Testis (tissue), 5 donors: Measurements from ENCODE around the gene ECHS1. TPM values are rescaled to one million over a fixed set of nuclear protein-coding genes. Genes with fewer than 3 reads are reported as not detected.

ENCODE experiments used
- DNase-seq: peaks from one replicate; pipeline ENCODE4 v3.0.0-alpha.2; 2019
- H3K27ac ChIP-seq, 2 donors: fragments of 200-600 bp; sonication (generic); one replicate each; pipeline ENCODE4 v1.5.1; 2019
- H3K27me3 ChIP-seq: fragments of 200-600 bp; sonication (generic); one replicate; pipeline ENCODE4 v1.5.1; 2019
- H3K36me3 ChIP-seq: fragments of 200-600 bp; sonication (generic); one replicate; pipeline ENCODE4 v1.5.1; 2017; ENCODE audit warnings: low read depth; ENCODE audit errors: missing control alignments
- H3K4me1 ChIP-seq: fragments of 200-600 bp; sonication (generic); one replicate; pipeline ENCODE4 v1.5.1; 2019
- H3K4me3 ChIP-seq, 2 donors: fragments of 200-600 bp; sonication (generic); one replicate each; pipeline ENCODE4 v1.5.1; 2017 to 2019
- H3K9me3 ChIP-seq: fragments of 200-600 bp; sonication (generic); one replicate; pipeline ENCODE4 v1.5.1; 2017
- POLR2A ChIP-seq: fragments of 450-650 bp; IDR thresholded peaks from one replicate; pipeline ENCODE4 v1.6.1; 2017; ENCODE audit warnings: antibody characterized with exemption, mild to moderate bottlenecking, moderate library complexity
- WGBS, 2 donors: methylation state at CpG; one replicate each; pipeline ENCODE4 v1.1.5; 2018; 5-methylcytosine and 5-hydroxymethylcytosine counted together
- intact Hi-C: fragments of 100-400 bp; cut with DNase I; formaldehyde crosslinking; loops from one replicate; pipeline ENCODE4 v1.15.1; 2023; ENCODE audit warnings: low total_unique reads
- long read RNA-seq, 2 donors: transcript quantifications; one replicate each; lab custom pipeline, GENCODE V29; 2026
- polyA plus RNA-seq: library from polyadenylated mRNA; stranded (reverse); fragments of 350-450 nt; fragmentation: Illumina TruSeq; extraction: RNeasy Lipid Tissue Mini Kit (QIAGEN cat#74804); gene quantifications from one replicate; pipeline ENCODE4 v1.2.3, GENCODE V29; 2014; ENCODE audit warnings: low read depth, low replicate concordance; ENCODE audit not compliant: insufficient read depth
- total RNA-seq, 2 donors: library from RNA; depleted of rRNA; stranded (reverse); fragments of >200 nt; gene quantifications; one replicate each; pipeline ENCODE4 v1.2.3, GENCODE V29; 2016
- TF ChIP-seq, protein P1 (sequence below), 3 experiments: fragments of 450-650 bp in 2 of 3; fragments of 200-600 bp in 1 of 3; sonication (generic) in 1 of 3; IDR thresholded peaks; one replicate each; pipeline ENCODE4 v1.5.1; 2016 to 2019; ENCODE audit warnings: antibody characterized with exemption in 3 of 3, mild to moderate bottlenecking in 2 of 3, moderate library complexity in 1 of 3

Gene ECHS1
- 100 to 1,000 TPM; 104 to 118 TPM for total RNA-seq
- 118 TPM for polyA plus RNA-seq
- long read RNA-seq, donor 1, transcript ECHS1-201 (8 exons, 1,617 nt): major isoform, 65 of 93 reads
- long read RNA-seq, donor 1, partial matches to known transcripts: 28 of 93 reads
- long read RNA-seq, donor 1, other reads (novel, unspliced or antisense): 0 of 93 reads
- long read RNA-seq, donor 2, transcript ECHS1-201 (8 exons, 1,617 nt): major isoform, 39 of 52 reads
- long read RNA-seq, donor 2, partial matches to known transcripts: 13 of 52 reads
- long read RNA-seq, donor 2, other reads (novel, unspliced or antisense): 0 of 52 reads

DNA sequence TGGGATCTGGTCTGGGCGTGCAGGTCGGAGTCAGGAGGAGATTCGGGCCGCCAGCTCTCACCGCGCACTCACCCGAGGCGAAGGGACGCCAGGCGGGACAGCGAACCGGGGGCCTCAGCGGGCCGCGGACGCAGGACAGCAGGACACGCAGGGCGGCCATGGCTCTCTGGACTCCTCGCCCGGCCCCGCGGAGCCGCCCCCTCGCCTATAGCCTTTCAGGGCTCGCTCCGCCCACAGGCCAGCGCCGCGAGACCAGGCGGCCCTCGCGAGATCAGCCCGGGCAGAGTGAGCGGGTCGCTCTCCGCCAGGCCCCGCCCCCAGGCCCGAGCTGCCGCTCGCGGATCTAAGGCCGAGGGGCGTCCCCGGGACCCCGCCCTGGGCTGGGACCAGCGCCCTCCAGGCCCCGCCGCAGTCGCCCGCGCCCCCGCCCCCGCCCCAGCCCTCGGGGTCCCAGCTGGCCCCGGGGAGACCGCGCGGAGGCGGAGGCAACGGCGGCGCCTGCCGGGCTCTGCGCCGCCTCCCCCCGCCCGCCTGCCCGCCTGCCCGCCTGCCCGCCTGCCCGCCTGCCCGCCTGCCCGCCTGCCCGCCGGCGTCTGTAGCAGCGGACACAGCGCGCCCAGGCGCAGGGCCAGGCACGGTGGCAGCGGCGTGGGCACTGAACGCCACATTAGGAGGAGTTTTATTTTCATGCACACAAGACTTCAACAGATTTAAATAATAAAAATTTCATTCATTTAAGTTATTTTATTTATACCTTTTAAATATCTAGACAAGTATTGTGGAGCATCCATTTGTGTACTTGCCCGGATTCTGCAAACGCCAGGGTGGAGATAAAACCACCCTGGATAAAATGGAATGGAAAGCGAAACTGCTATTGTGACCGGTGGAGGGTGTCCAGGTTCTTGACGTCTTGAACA, at the start of gene ECHS1:
Gene ECHS1, minus strand, starts transcription at position 181 of the 917 bp plus-strand sequence. Its CDS starts 21 bp downstream, at position 160.
- peak; percentile 9 for TF ChIP-seq POLR2A
- TF ChIP-seq, protein P1, sequence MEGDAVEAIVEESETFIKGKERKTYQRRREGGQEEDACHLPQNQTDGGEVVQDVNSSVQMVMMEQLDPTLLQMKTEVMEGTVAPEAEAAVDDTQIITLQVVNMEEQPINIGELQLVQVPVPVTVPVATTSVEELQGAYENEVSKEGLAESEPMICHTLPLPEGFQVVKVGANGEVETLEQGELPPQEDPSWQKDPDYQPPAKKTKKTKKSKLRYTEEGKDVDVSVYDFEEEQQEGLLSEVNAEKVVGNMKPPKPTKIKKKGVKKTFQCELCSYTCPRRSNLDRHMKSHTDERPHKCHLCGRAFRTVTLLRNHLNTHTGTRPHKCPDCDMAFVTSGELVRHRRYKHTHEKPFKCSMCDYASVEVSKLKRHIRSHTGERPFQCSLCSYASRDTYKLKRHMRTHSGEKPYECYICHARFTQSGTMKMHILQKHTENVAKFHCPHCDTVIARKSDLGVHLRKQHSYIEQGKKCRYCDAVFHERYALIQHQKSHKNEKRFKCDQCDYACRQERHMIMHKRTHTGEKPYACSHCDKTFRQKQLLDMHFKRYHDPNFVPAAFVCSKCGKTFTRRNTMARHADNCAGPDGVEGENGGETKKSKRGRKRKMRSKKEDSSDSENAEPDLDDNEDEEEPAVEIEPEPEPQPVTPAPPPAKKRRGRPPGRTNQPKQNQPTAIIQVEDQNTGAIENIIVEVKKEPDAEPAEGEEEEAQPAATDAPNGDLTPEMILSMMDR (IDR thresholded peaks at IDR 0.05): no peak
- Histone ChIP-seq H3K4me1 (peaks cover 12% of the 10 kb centered on the region), H3K27ac (peak within 1 kb of the TSS in 1 of 2 donors; percentile 89), H3K36me3 (no peaks in the 10 kb centered on the region), H3K9me3 (no peaks in the 10 kb centered on the region), H3K4me3 (peak within 1 kb of the TSS; percentile 73 to 81), H3K27me3 (no peaks in the 10 kb centered on the region)
- peak; percentile 96 for DNase-seq
- 1% methylated on average over 27 to 76 of the region's 89 CpGs for WGBS, 2 donors
- intact Hi-C loops: no loop called here

DNA sequence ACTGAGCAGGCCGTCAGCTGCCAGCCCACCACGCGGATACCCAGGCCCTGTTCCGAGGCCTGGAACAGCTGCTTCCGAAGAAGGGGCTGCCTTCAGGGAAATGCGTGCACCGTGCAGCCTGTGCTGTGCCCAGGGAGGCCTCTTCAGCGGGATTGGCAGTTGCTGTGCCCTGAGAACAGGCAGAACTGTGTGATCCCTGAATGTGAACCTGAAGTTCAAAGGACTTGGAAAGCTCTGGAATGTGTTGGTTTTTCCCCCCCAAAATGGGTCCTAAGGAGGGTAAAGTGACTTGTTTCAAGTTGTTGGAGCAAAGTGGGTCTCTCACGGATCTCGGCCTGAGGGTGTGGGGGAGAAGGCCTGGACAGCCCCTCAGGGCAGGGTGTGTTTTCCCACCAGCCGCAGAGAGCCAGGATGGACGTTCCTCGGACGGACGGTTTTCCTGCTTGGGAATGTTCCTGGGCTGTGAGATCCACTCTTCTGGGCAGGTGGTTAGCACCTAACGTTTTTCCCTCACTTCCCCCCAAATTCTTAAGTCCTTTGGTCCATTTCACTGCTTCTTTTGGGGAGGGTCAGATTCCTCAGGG, 49.2 kb upstream of the ECHS1 start:
- WGBS, 2 donors: 60 to 69% methylated on average over 12 to 16 of the region's 16 CpGs
- no peak for DNase-seq
- H3K27me3 ChIP-seq: no peaks in the 10 kb centered on the region
- H3K27ac ChIP-seq: no peak overlapping the region
- no peak overlapping the region for H3K4me3 ChIP-seq
- no peak for TF ChIP-seq POLR2A
- TF ChIP-seq, protein P1 (IDR thresholded peaks at IDR 0.05): no peak
- intact Hi-C loops: loop anchor here (10.0 kb wide), 1 partner anchor 152 kb away; no protein-coding TSS in a partner anchor
- no peaks in the 10 kb centered on the region for H3K4me1 ChIP-seq
- no peaks in the 10 kb centered on the region for H3K9me3 ChIP-seq
- H3K36me3 ChIP-seq: no peaks in the 10 kb centered on the region

DNA sequence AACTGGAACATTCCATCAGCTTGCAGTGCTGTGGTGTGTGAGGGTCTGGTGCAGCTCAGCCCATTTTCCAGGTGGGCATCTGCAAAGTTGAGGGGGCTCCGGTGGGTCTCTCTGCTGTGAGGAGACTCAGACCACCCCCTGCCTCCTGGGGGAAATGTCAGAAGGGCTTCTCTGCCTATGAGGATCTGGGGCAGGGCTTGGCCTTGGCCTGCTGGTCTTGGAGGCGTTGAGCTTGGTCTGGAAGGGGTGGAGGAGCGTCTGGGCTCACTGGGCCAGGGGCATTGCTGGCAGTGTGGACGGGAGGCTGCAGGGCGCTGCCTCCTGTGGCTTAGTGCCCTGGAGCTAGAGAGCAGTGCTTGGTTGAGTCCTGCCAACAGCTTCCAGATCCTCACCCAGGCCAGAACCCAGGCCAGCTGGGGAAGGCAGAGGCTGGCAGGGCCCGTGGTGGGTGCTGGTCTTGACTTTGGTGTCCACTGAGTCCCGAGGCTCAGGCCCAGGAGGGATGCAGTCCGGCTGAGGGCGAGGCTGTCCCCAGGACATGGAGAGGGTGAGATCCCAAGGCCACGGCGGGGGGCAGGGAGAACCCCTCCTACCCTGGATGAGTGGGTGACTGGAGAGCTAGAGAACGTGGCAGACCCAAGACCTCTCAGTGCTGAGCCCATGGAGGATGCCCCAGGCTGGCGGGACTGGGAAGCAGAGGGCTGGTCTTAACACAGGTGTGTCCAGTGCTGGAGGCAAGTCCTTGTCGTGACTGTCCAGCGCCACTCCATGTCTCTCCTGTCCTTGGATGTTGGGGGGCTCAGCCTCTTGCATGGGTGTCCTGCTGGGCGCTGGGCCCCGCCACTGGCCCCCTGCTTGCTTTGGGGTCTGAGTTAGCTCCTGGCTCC, 48.4 kb upstream of the ECHS1 start:
- Histone ChIP-seq H3K4me3 (no peak overlapping the region), H3K36me3 (no peaks in the 10 kb centered on the region), H3K4me1 (no peaks in the 10 kb centered on the region), H3K27ac (no peak overlapping the region), H3K27me3 (no peaks in the 10 kb centered on the region), H3K9me3 (no peaks in the 10 kb centered on the region)
- TF ChIP-seq POLR2A: no peak
- TF ChIP-seq, protein P1 (IDR thresholded peaks at IDR 0.05): no peak
- WGBS, 2 donors: 75 to 90% methylated on average over 7 to 13 of the region's 17 CpGs
- DNase-seq: no peak
- intact Hi-C loops: loop anchor here (10.0 kb wide), 1 partner anchor 153 kb away; no protein-coding TSS in a partner anchor

DNA sequence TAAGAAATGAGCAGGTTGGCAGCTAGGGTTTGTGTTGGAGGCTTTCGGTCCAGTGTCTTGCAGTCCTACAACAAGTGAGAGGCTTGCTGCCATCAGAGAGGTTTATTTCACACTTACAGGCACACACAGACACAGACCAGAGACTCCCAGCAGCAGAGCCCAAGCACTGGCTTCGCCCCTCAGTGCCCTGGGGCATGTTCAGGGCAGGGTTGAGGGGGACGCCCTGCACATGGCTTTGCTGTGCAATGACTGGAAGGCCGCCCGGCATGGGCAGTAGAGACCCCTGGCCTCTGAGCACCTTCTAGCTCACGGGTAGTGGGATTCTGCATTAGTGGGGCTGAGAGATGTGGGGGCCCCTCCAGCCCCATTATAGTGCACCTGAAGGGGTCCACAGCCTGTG, 47.4 kb upstream of the ECHS1 start:
- no peak overlapping the region for H3K27ac ChIP-seq
- WGBS, 2 donors: 89 to 100% methylated on average over 1 to 6 of the region's 6 CpGs
- intact Hi-C loops: loop anchor here (10.0 kb wide), 1 partner anchor 154 kb away; no protein-coding TSS in a partner anchor
- no peak for TF ChIP-seq POLR2A
- TF ChIP-seq, protein P1 (IDR thresholded peaks at IDR 0.05): no peak
- H3K27me3 ChIP-seq: no peaks in the 10 kb centered on the region
- no peak overlapping the region for H3K4me3 ChIP-seq
- H3K36me3 ChIP-seq: no peaks in the 10 kb centered on the region
- no peak for DNase-seq
- no peaks in the 10 kb centered on the region for H3K4me1 ChIP-seq
- no peaks in the 10 kb centered on the region for H3K9me3 ChIP-seq
